DMS114 treated with DMSO at 0.1 percent for 48 hours (cell line): ENCODE results near the gene AMPD3.

ENCODE experiments used
- DNase-seq: peaks from one replicate; lab custom pipeline; 2025; ENCODE audit not compliant: unreplicated experiment; lab: John Stamatoyannopoulos, UW

The AMPD3 gene

GRCh38 chr11:10500757-10501684, 46.0 kb downstream of the AMPD3 start:
- no peak for DNase-seq

GRCh38 chr11:10502065-10502680, 47.1 kb downstream of the AMPD3 start:
- no peak for DNase-seq

- DNase-seq, result no peak
Observed at GRCh38 chr11:10502770-10503169, 47.7 kb downstream of the AMPD3 start.

GRCh38 chr11:10503221-10503620, 48.2 kb downstream of the AMPD3 start:
- no peak for DNase-seq

GRCh38 chr11:10503777-10504480, 48.9 kb downstream of the AMPD3 start:
- no peak for DNase-seq

GRCh38 chr11:10504490-10504889, 49.4 kb downstream of the AMPD3 start:
- DNase-seq, result no peak

- no peak for DNase-seq
Observed at GRCh38 chr11:10505278-10506007, 50.4 kb downstream of the AMPD3 start.

- no peak for DNase-seq
Observed at GRCh38 chr11:10506008-10506370, 50.9 kb downstream of the AMPD3 start.

- DNase-seq, result no peak
Observed at GRCh38 chr11:10511181-10511621, 56.1 kb downstream of the AMPD3 start.

- DNase-seq, result no peak
Observed at GRCh38 chr11:10514202-10514601, 59.1 kb downstream of the AMPD3 start.

GRCh38 chr11:10514709-10515108, 59.6 kb downstream of the AMPD3 start:
- DNase-seq, result no peak

- DNase-seq, result no peak
Observed at GRCh38 chr11:10515418-10515817, 60.4 kb downstream of the AMPD3 start.

- DNase-seq, result no peak
Observed at GRCh38 chr11:10518123-10518522, 63.1 kb downstream of the AMPD3 start.

- DNase-seq, result no peak
Observed at GRCh38 chr11:10518891-10519290, 63.8 kb downstream of the AMPD3 start.

GRCh38 chr11:10519630-10520029, 64.6 kb downstream of the AMPD3 start:
- no peak for DNase-seq

- DNase-seq, result no peak
Observed at GRCh38 chr11:10520562-10520961, 65.5 kb downstream of the AMPD3 start.

- no peak for DNase-seq
Observed at GRCh38 chr11:10522276-10522675, 67.2 kb downstream of the AMPD3 start.

- no peak for DNase-seq
Observed at GRCh38 chr11:10522921-10523320, 67.9 kb downstream of the AMPD3 start.

GRCh38 chr11:10524471-10524870, 69.4 kb downstream of the AMPD3 start:
- DNase-seq, result no peak

GRCh38 chr11:10526974-10527918, 72.2 kb downstream of the AMPD3 start:
- DNase-seq, result no peak
